Hepatocyte (in vitro differentiated cells): ENCODE data around the gene POLR2H. TPM values are rescaled to one million over a fixed set of nuclear protein-coding genes. Genes with fewer than 3 reads are reported as not detected.

ENCODE experiments used
- DNase-seq: peaks from one replicate; pipeline ENCODE4 v3.0.0-alpha.2; 2016; ENCODE audit warnings: low spot score
- H2AFZ ChIP-seq: fragments of 200-600 bp; sonication (generic); 2 replicates; pipeline ENCODE4 v1.6.0; 2016; ENCODE audit warnings: antibody characterized with exemption, mild to moderate bottlenecking
- H3K27ac ChIP-seq: fragments of 200-600 bp; sonication (generic); 2 replicates; pipeline ENCODE4 v1.5.1; 2016; ENCODE audit warnings: mild to moderate bottlenecking
- H3K27me3 ChIP-seq: fragments of 200-600 bp; sonication (generic); 2 replicates; pipeline ENCODE4 v1.6.1; 2016
- H3K36me3 ChIP-seq: fragments of 200-600 bp; sonication (generic); replicated peaks from 2 replicates; pipeline ENCODE4 v1.5.1; 2016; ENCODE audit warnings: low read depth; ENCODE audit not compliant: insufficient read depth
- H3K4me1 ChIP-seq: fragments of 200-600 bp; sonication (generic); 2 replicates; pipeline ENCODE4 v1.5.1; 2016; ENCODE audit warnings: mild to moderate bottlenecking, moderate library complexity; ENCODE audit not compliant: insufficient read depth
- H3K4me2 ChIP-seq: fragments of 200-600 bp; sonication (generic); 2 replicates; pipeline ENCODE4 v1.6.0; 2016
- H3K4me3 ChIP-seq: fragments of 200-600 bp; sonication (generic); 2 replicates; pipeline ENCODE4 v1.5.1; 2016; ENCODE audit warnings: mild to moderate bottlenecking
- H3K79me2 ChIP-seq: fragments of 200-600 bp; sonication (generic); 2 replicates; pipeline ENCODE4 v1.6.0; 2017; ENCODE audit warnings: mild to moderate bottlenecking
- H3K9me2 ChIP-seq: fragments of 200-600 bp; sonication (generic); replicated peaks from 2 replicates; pipeline ENCODE4 v1.6.0; 2017; ENCODE audit warnings: mild to moderate bottlenecking; ENCODE audit not compliant: insufficient read depth
- H3K9me3 ChIP-seq: fragments of 200-600 bp; sonication (generic); 2 replicates; pipeline ENCODE4 v1.5.1; 2016; ENCODE audit warnings: low read depth, mild to moderate bottlenecking
- H4K20me1 ChIP-seq: fragments of 200-600 bp; sonication (generic); 2 replicates; pipeline ENCODE4 v1.6.0; 2016; ENCODE audit warnings: mild to moderate bottlenecking; ENCODE audit not compliant: insufficient read depth, poor library complexity, severe bottlenecking
- CTCF ChIP-seq: fragments of 200-600 bp; sonication (generic); IDR thresholded peaks from 2 replicates; pipeline ENCODE4 v1.5.1; 2016; ENCODE audit warnings: antibody characterized with exemption, mild to moderate bottlenecking; ENCODE audit not compliant: poor library complexity
- EZH2 ChIP-seq: fragments of 200-600 bp; sonication (generic); IDR thresholded peaks from 2 replicates; pipeline ENCODE4 v1.6.1; 2016; ENCODE audit warnings: antibody characterized with exemption, mild to moderate bottlenecking, borderline replicate concordance
- EZH2phosphoT487 ChIP-seq: fragments of 200-600 bp; sonication (generic); IDR thresholded peaks from one replicate; pipeline ENCODE4 v1.6.1; 2018; ENCODE audit warnings: antibody characterized with exemption, mild to moderate bottlenecking, low read depth, moderate library complexity; ENCODE audit not compliant: unreplicated experiment, severe bottlenecking
- WGBS: methylation state at CpG from one replicate; pipeline ENCODE4 v1.1.6; 2016; ENCODE audit warnings: low lambda C conversion rate; ENCODE audit errors: missing lambda C conversion rate; 5-methylcytosine and 5-hydroxymethylcytosine counted together
- polyA plus RNA-seq: library from polyadenylated mRNA; unstranded; fragments of >200 nt; fragmentation: Nextera tagmentation; extraction: Ambion mirVana; gene quantifications from 2 replicates; pipeline ENCODE4 v1.2.1, GENCODE V29; 2016
- total RNA-seq: library from RNA; depleted of rRNA; stranded (reverse); fragments of >200 nt; gene quantifications from 2 replicates; pipeline ENCODE4 v1.2.3, GENCODE V29; 2014

POLR2H gene
- total and polyA plus RNA-seq, 2 experiments from 2014 or later = 106 to 125 TPM

GRCh38 chr3:184372911-184373310, 11.4 kb downstream of the POLR2H start:
- H3K4me2 ChIP-seq = no peak overlapping the region
- no peaks in the 10 kb centered on the region for H3K27me3 ChIP-seq
- H3K4me3 ChIP-seq = no peak overlapping the region
- H3K4me1 ChIP-seq = peaks cover 8% of the 10 kb centered on the region
- no peak for DNase-seq
- TF ChIP-seq EZH2phosphoT487 = no peak
- no peak for TF ChIP-seq EZH2
- no peak for TF ChIP-seq CTCF
- H3K9me3 ChIP-seq = no peaks in the 10 kb centered on the region
- 82% methylated on average over 5 of the region's 5 CpGs for WGBS
- H3K36me3 ChIP-seq = peaks cover 4% of the 10 kb centered on the region
- no peaks in the 10 kb centered on the region for H3K79me2 ChIP-seq
- no peaks in the 10 kb centered on the region for H4K20me1 ChIP-seq
- H2AFZ ChIP-seq = no peak overlapping the region
- H3K9me2 ChIP-seq = no peaks in the 10 kb centered on the region
- H3K27ac ChIP-seq = no peak overlapping the region

GRCh38 chr3:184373422-184373821, 11.9 kb downstream of the POLR2H start:
- Histone ChIP-seq H3K27me3 (no peaks in the 10 kb centered on the region), H3K9me3 (no peaks in the 10 kb centered on the region), H3K9me2 (no peaks in the 10 kb centered on the region), H3K4me1 (peaks cover 8% of the 10 kb centered on the region), H3K4me3 (no peak overlapping the region), H2AFZ (no peak overlapping the region), H4K20me1 (no peaks in the 10 kb centered on the region), H3K27ac (no peak overlapping the region), H3K4me2 (no peak overlapping the region), H3K36me3 (peaks cover 4% of the 10 kb centered on the region), H3K79me2 (no peaks in the 10 kb centered on the region)
- DNase-seq = no peak
- no peak for TF ChIP-seq EZH2
- TF ChIP-seq CTCF = no peak
- TF ChIP-seq EZH2phosphoT487 = no peak
- 88% methylated on average over 6 of the region's 6 CpGs for WGBS

GRCh38 chr3:184375747-184376461, 14.4 kb downstream of the POLR2H start:
- peaks cover 19% of the 10 kb centered on the region for H3K4me1 ChIP-seq
- no peaks in the 10 kb centered on the region for H3K9me3 ChIP-seq
- H4K20me1 ChIP-seq = no peaks in the 10 kb centered on the region
- no peak overlapping the region for H2AFZ ChIP-seq
- no peak overlapping the region for H3K4me2 ChIP-seq
- 85% methylated on average over 12 of the region's 12 CpGs for WGBS
- DNase-seq = no peak
- no peak overlapping the region for H3K27ac ChIP-seq
- peaks cover 2% of the 10 kb centered on the region for H3K27me3 ChIP-seq
- H3K4me3 ChIP-seq = no peak overlapping the region
- TF ChIP-seq CTCF = no peak
- no peak for TF ChIP-seq EZH2phosphoT487
- no peak for TF ChIP-seq EZH2
- H3K9me2 ChIP-seq = no peaks in the 10 kb centered on the region
- no peaks in the 10 kb centered on the region for H3K36me3 ChIP-seq
- no peaks in the 10 kb centered on the region for H3K79me2 ChIP-seq
